B cell (primary cell): ENCODE data around the gene IFNGR1. TPM values are rescaled to one million over a fixed set of nuclear protein-coding genes. Genes with fewer than 3 reads are reported as not detected.
"Not testable (repeated sequence)": the region's sequence is repeated elsewhere in the genome, so short reads cannot be mapped to it uniquely, and the experiment has no call there.

Experiments used
- ATAC-seq: fragments of 200-7000 bp; cut with Tn5 transposase; one replicate; pipeline ENCODE4 v1.10.0; 2021; ENCODE audit warnings: low read depth, mild to moderate bottlenecking, moderate number of reproducible peaks, moderate library complexity
- CTCF ChIA-PET: fragments of 350-600 bp; sonication (Branson Sonifier 250); formaldehyde crosslinking; loops from one replicate; lab custom pipeline; 2021; ENCODE audit warnings: antibody characterized with exemption, inconsistent platforms; lab: Charles Lee
- POLR2A ChIA-PET: fragments of 350-600 bp; sonication (Branson Sonifier 250); formaldehyde crosslinking; loops from one replicate; lab custom pipeline; 2021; ENCODE audit warnings: antibody characterized with exemption; lab: Charles Lee
- DNase-seq: peaks from one replicate; pipeline ENCODE4 v3.0.0; 2013
- H2AFZ ChIP-seq: 2 replicates; pipeline ENCODE4 v1.6.1; 2012; ENCODE audit warnings: mild to moderate bottlenecking, low read depth, low read length; ENCODE audit not compliant: insufficient read depth, poor library complexity, severe bottlenecking
- H3K27ac ChIP-seq, 2 donors: 1 replicate in 1 of 2; 2 replicates in 1 of 2; pipeline ENCODE4 v1.5.1; 2012 to 2013; ENCODE audit warnings: low read length in 2 of 2, mild to moderate bottlenecking in 2 of 2, moderate library complexity in 1 of 2
- H3K27me3 ChIP-seq, 4 experiments: fragments of 200-600 bp in 1 of 4; sonication (generic) in 1 of 4; replicated peaks in 1 of 4; 1 replicate in 2 of 4; 2 replicates in 2 of 4; pipeline versions ENCODE4 v1.6.1 to v1.7.0; 2013 to 2016; ENCODE audit warnings: low read length in 3 of 4, mild to moderate bottlenecking in 2 of 4, mixed read lengths in 1 of 4, moderate library complexity in 1 of 4; ENCODE audit not compliant: insufficient read depth in 4 of 4, control insufficient read depth in 3 of 4; ENCODE audit errors: control extremely low read depth in 1 of 4
- H3K36me3 ChIP-seq, 2 experiments: replicated peaks in 1 of 2; 1 replicate in 1 of 2; 2 replicates in 1 of 2; pipeline versions ENCODE4 v1.6.1 to v1.7.1; 2013; ENCODE audit warnings: low read length in 1 of 2; ENCODE audit not compliant: insufficient read depth in 2 of 2, control insufficient read depth in 1 of 2; ENCODE audit errors: control extremely low read depth in 1 of 2, extremely low read depth in 1 of 2
- H3K4me1 ChIP-seq, 2 donors: fragments of 200-600 bp in 1 of 2; sonication (generic) in 1 of 2; 1 replicate in 1 of 2; 2 replicates in 1 of 2; pipeline versions ENCODE4 v1.5.1 to v1.6.1; 2013 to 2017; ENCODE audit warnings: low read length in 2 of 2; ENCODE audit not compliant: control insufficient read depth in 2 of 2, insufficient read depth in 2 of 2
- H3K4me2 ChIP-seq: replicated peaks from 2 replicates; pipeline ENCODE3; 2012; ENCODE audit warnings: mild to moderate bottlenecking, low read depth, low read length; ENCODE audit not compliant: poor library complexity, severe bottlenecking
- H3K4me3 ChIP-seq, 5 experiments: fragments of 200-600 bp in 1 of 5; sonication (generic) in 1 of 5; 1 replicate in 3 of 5; 2 replicates in 2 of 5; pipeline versions ENCODE4 v1.5.1 to v1.7.0; 2011 to 2016; ENCODE audit warnings: low read length in 4 of 5, mild to moderate bottlenecking in 4 of 5, low read depth in 2 of 5, control low read depth in 1 of 5, moderate library complexity in 1 of 5; ENCODE audit not compliant: insufficient read depth in 1 of 5; ENCODE audit errors: control extremely low read depth in 1 of 5, extremely low read depth in 1 of 5
- H3K79me2 ChIP-seq: fragments of 200-600 bp; sonication (generic); one replicate; pipeline ENCODE4 v1.6.0; 2016; ENCODE audit warnings: low read length; ENCODE audit not compliant: control insufficient read depth, insufficient read depth
- H3K9ac ChIP-seq: fragments of 200-600 bp; sonication (generic); 2 replicates; pipeline ENCODE4 v1.6.1; 2017; ENCODE audit warnings: mild to moderate bottlenecking, low read length, moderate library complexity
- H3K9me3 ChIP-seq, 3 donors: one replicate each; pipeline versions ENCODE4 v1.6.1 to v1.7.1; 2013; ENCODE audit warnings: low read length in 2 of 3; ENCODE audit not compliant: control insufficient read depth in 2 of 3, insufficient read depth in 1 of 3; ENCODE audit errors: control extremely low read depth in 1 of 3
- H4K20me1 ChIP-seq: 2 replicates; pipeline ENCODE4 v1.6.0; 2012; ENCODE audit warnings: mild to moderate bottlenecking, low read length; ENCODE audit not compliant: insufficient read depth, control insufficient read depth, poor library complexity, severe bottlenecking
- H3K27ac Mint-ChIP-seq: one replicate; pipeline ENCODE4 v1.8.0; 2021; ENCODE audit warnings: mixed read lengths
- H3K27me3 Mint-ChIP-seq: one replicate; pipeline ENCODE4 v1.8.0; 2021; ENCODE audit warnings: mixed read lengths
- H3K4me1 Mint-ChIP-seq: one replicate; pipeline ENCODE4 v1.8.0; 2021; ENCODE audit warnings: mixed read lengths
- H3K4me3 Mint-ChIP-seq: one replicate; pipeline ENCODE4 v1.8.0; 2021; ENCODE audit warnings: mixed read lengths
- H3K9me3 Mint-ChIP-seq: one replicate; pipeline ENCODE4 v1.8.0; 2022; ENCODE audit warnings: mixed read lengths; ENCODE audit not compliant: insufficient read depth
- CTCF ChIP-seq: fragments of 200-600 bp; IDR thresholded peaks from one replicate; pipeline ENCODE4 v1.8.0; 2022; ENCODE audit warnings: antibody characterized with exemption, mild to moderate bottlenecking
- EZH2 ChIP-seq: IDR thresholded peaks from 2 replicates; pipeline ENCODE4 v1.6.1; 2012; ENCODE audit warnings: borderline replicate concordance, low read depth, mild to moderate bottlenecking, moderate library complexity, low read length; ENCODE audit not compliant: insufficient read depth, poor library complexity, severe bottlenecking
- WGBS: methylation state at CpG from one replicate; pipeline ENCODE4 v1.1.5; 2013; ENCODE audit warnings: missing lambda C conversion rate; ENCODE audit not compliant: insufficient coverage; 5-methylcytosine and 5-hydroxymethylcytosine counted together
- intact Hi-C: fragments of 100-400 bp; cut with micrococcal nuclease; formaldehyde crosslinking; loops from one replicate; pipeline ENCODE4 v1.10.0; 2022
- polyA plus RNA-seq: library from polyadenylated mRNA; depleted of rRNA; stranded (reverse); fragments of >200 nt; gene quantifications from 2 replicates; pipeline ENCODE4 v1.2.3, GENCODE V29; 2012
- total RNA-seq, 2 donors: library from RNA; stranded (reverse); fragments of 120-200 nt in 1 of 2; gene quantifications; 1 replicate in 1 of 2; 2 replicates in 1 of 2; pipeline versions ENCODE4 v1.2.3 to v1.2.4, GENCODE V29; 2013 to 2022

The IFNGR1 gene
- total and polyA plus RNA-seq, 2 donors (not counting 1 experiment from before 2014, with no cell fraction given), result 24.5 to 48.2 TPM

- H3K4me3 ChIP-seq, H3K4me3 Mint-ChIP-seq, H3K27me3 ChIP-seq, H3K27me3 Mint-ChIP-seq, H3K9ac ChIP-seq, H3K9me3 ChIP-seq, H3K27ac ChIP-seq, DNase-seq, H3K9me3 Mint-ChIP-seq, POLR2A ChIA-PET, ATAC-seq, H2AFZ ChIP-seq: not testable (repeated sequence)
- H3K4me1 Mint-ChIP-seq, result peaks cover 80% of the 10 kb centered on the region
- Histone ChIP-seq H3K79me2 (peaks cover 100% of the 10 kb centered on the region), H3K4me1 (peaks cover 65 to 71% of the 10 kb centered on the region in 2 donors), H3K4me2 (peak overlapping the region; percentile 17), H3K36me3 (peaks cover 0 to 17% of the 10 kb centered on the region in 2 experiments), H4K20me1 (peaks cover 51% of the 10 kb centered on the region)
- CTCF ChIA-PET, result interaction anchor here (0.9 to 1.2 kb wide), 4 partner anchors 40 to 118 kb away, joined by 3 read pairs; no protein-coding TSS in a partner anchor
- intact Hi-C loops, result loop anchor here (5.0 to 10.0 kb wide), 4 partner anchors 48 to 649 kb away; partner anchors contain the start of genes PEX7 and TNFAIP3
- H3K27ac Mint-ChIP-seq, result peak overlapping the region; percentile 32
- 70% methylated on average over 1 of the region's 3 CpGs for WGBS
Measured at GRCh38 chr6:137215630-137216029, 3.6 kb downstream of the IFNGR1 start.

- Mint-ChIP-seq H3K4me3 (no peak overlapping the region), H3K9me3 (no peaks in the 10 kb centered on the region), H3K27ac (no peak overlapping the region), H3K4me1 (peaks cover 80% of the 10 kb centered on the region), H3K27me3 (no peaks in the 10 kb centered on the region)
- H4K20me1 ChIP-seq, result peaks cover 51% of the 10 kb centered on the region
- peaks cover 58 to 65% of the 10 kb centered on the region in 2 donors for H3K4me1 ChIP-seq
- no peak overlapping the region for H3K4me3 ChIP-seq
- H3K36me3 ChIP-seq, result peaks cover 0 to 19% of the 10 kb centered on the region in 2 experiments
- DNase-seq, result no peak
- no peak overlapping the region for H3K9ac ChIP-seq
- peak overlapping the region; percentile 17 for H3K4me2 ChIP-seq
- ChIA-PET POLR2A (no interaction called here), CTCF (interaction anchor here (1.2 kb wide), 1 partner anchor 57 kb away, joined by 3 read pairs; no protein-coding TSS in a partner anchor)
- WGBS, result no CpG with 5 or more reads among the region's 3 CpGs
- H3K9me3 ChIP-seq, result peaks cover 0 to 3% (median under 1%) of the 10 kb centered on the region in 3 donors
- intact Hi-C loops, result loop anchor here (5.0 to 10.0 kb wide), 4 partner anchors 48 to 650 kb away; partner anchors contain the start of genes PEX7 and TNFAIP3
- no peaks in the 10 kb centered on the region for H3K27me3 ChIP-seq
- no peak for ATAC-seq
- H3K79me2 ChIP-seq, result peaks cover 100% of the 10 kb centered on the region
- H3K27ac ChIP-seq, result no peak overlapping the region
- H2AFZ ChIP-seq, result no peak overlapping the region
- TF ChIP-seq EZH2, result no peak
- no peak for TF ChIP-seq CTCF
Measured at GRCh38 chr6:137214931-137215330, 4.3 kb downstream of the IFNGR1 start.
